ENCODE results near the gene GABRA6.
"Not testable (repeated sequence)": the region's sequence is repeated elsewhere in the genome, so short reads cannot be mapped to it uniquely, and the experiment has no call there.

Gene GABRA6

GRCh38 chr5:161685461-161685860 lies at the start of gene GABRA6:
TSS of gene GABRA6 (plus strand) at chr5:161685721. CDS start at chr5:161685990, 269 bp downstream.
- no peak for FAIRE-seq

- no peak for FAIRE-seq
Measured at GRCh38 chr5:161637591-161637990, 47.9 kb upstream of the GABRA6 start.

GRCh38 chr5:161641444-161641843 lies 44.1 kb upstream of the GABRA6 start:
- FAIRE-seq = no peak

GRCh38 chr5:161645264-161645663 lies 40.3 kb upstream of the GABRA6 start:
- no peak for FAIRE-seq

- FAIRE-seq = not testable (repeated sequence)
Measured at GRCh38 chr5:161651926-161652325, 33.6 kb upstream of the GABRA6 start.

GRCh38 chr5:161660806-161661205 lies 24.7 kb upstream of the GABRA6 start:
- no peak for FAIRE-seq

GRCh38 chr5:161663431-161663830 lies 22.1 kb upstream of the GABRA6 start:
- peak; percentile 96 for FAIRE-seq

- FAIRE-seq = no peak
Measured at GRCh38 chr5:161676103-161676502, 9.4 kb upstream of the GABRA6 start.

GRCh38 chr5:161686149-161686548 lies 628 bp downstream of the GABRA6 start:
- FAIRE-seq = no peak

- no peak for FAIRE-seq
Measured at GRCh38 chr5:161686881-161687280, 1.4 kb downstream of the GABRA6 start.

- no peak for FAIRE-seq
Measured at GRCh38 chr5:161687316-161687715, 1.8 kb downstream of the GABRA6 start.

- FAIRE-seq = no peak
Measured at GRCh38 chr5:161691911-161692310, 6.4 kb downstream of the GABRA6 start.

- no peak for FAIRE-seq
Measured at GRCh38 chr5:161697001-161697400, 11.5 kb downstream of the GABRA6 start.

GRCh38 chr5:161700065-161700464 lies 14.5 kb downstream of the GABRA6 start:
- no peak for FAIRE-seq

- FAIRE-seq = no peak
Measured at GRCh38 chr5:161703528-161703927, 18.0 kb downstream of the GABRA6 start.

GRCh38 chr5:161707382-161707781 lies 21.9 kb downstream of the GABRA6 start:
- FAIRE-seq = no peak

- FAIRE-seq = peak; percentile 5
Measured at GRCh38 chr5:161709239-161709638, 23.7 kb downstream of the GABRA6 start.

- no peak for FAIRE-seq
Measured at GRCh38 chr5:161713042-161713441, 27.5 kb downstream of the GABRA6 start.

- no peak for FAIRE-seq
Measured at GRCh38 chr5:161719157-161719556, 33.6 kb downstream of the GABRA6 start.

GRCh38 chr5:161720460-161720859 lies 34.9 kb downstream of the GABRA6 start:
- no peak for FAIRE-seq

GRCh38 chr5:161734741-161735140 lies 49.2 kb downstream of the GABRA6 start:
- FAIRE-seq = no peak

- no peak for FAIRE-seq
Measured at GRCh38 chr5:161740433-161740832, 54.9 kb downstream of the GABRA6 start.

- FAIRE-seq = no peak
Measured at GRCh38 chr5:161744276-161744675, 58.8 kb downstream of the GABRA6 start.

- no peak for FAIRE-seq
Measured at GRCh38 chr5:161745392-161745791, 59.9 kb downstream of the GABRA6 start.

GRCh38 chr5:161751265-161751664 lies 65.7 kb downstream of the GABRA6 start:
- no peak for FAIRE-seq

All from colon (tissue), 2 donors.